HFFc6 (cell line): ENCODE measurements around the gene H6PD. TPM values are rescaled to one million over a fixed set of nuclear protein-coding genes. Genes with fewer than 3 reads are reported as not detected.

ENCODE experiments used
- DNase-seq: peaks from one replicate; pipeline ENCODE4 v3.0.0-alpha.2; 2018
- H3K27ac Mint-ChIP-seq: 2 replicates; pipeline ENCODE4 v1.8.0; 2020; ENCODE audit warnings: mild to moderate bottlenecking, mixed read lengths
- H3K27me3 Mint-ChIP-seq: 2 replicates; pipeline ENCODE4 v1.8.0; 2021; ENCODE audit warnings: mild to moderate bottlenecking, moderate library complexity, mixed read lengths; ENCODE audit not compliant: insufficient read depth
- H3K36me3 Mint-ChIP-seq: 2 replicates; pipeline ENCODE4 v1.8.0; 2021; ENCODE audit warnings: low read depth, mixed read lengths
- H3K4me1 Mint-ChIP-seq: 2 replicates; pipeline ENCODE4 v1.8.0; 2020; ENCODE audit warnings: low read depth, mixed read lengths
- H3K4me3 Mint-ChIP-seq: 2 replicates; pipeline ENCODE4 v1.8.0; 2020; ENCODE audit warnings: mild to moderate bottlenecking, moderate library complexity, mixed read lengths
- H3K9me3 Mint-ChIP-seq: 2 replicates; pipeline ENCODE4 v1.8.0; 2020; ENCODE audit warnings: mild to moderate bottlenecking, mixed read lengths
- CTCF ChIP-seq: fragments of 200-600 bp; sonication (generic); IDR thresholded peaks from 2 replicates; pipeline ENCODE4 v1.5.0; 2021; ENCODE audit warnings: antibody characterized with exemption, mild to moderate bottlenecking
- total RNA-seq, 6 experiments: library from RNA; stranded (reverse); fragmentation: NEBNext Ultra II Directional; extraction: Animal tissue kit (Norgen Biotek cat#: 25700); gene quantifications; 2 replicates in 1 of 6; 3 replicates in 5 of 6; pipeline ENCODE4 v1.2.3, GENCODE V29; 2021

H6PD gene
- total RNA-seq, 6 experiments from 2014 or later, result 14.6 to 19.6 (median 16.1) TPM

- peak; percentile 30 for DNase-seq
These were observed 46.7 kb downstream of the H6PD start for GRCh38 chr1:9281071-9281827.

GRCh38 chr1:9281908-9282695 lies 47.5 kb downstream of the H6PD start:
- DNase-seq, result no peak
- Mint-ChIP-seq H3K27ac (no peak overlapping the region; the same call in 1 of the 2 replicates), H3K36me3 (no peaks in the 10 kb centered on the region; the same call in 1 of the 2 replicates), H3K4me3 (no peak overlapping the region), H3K27me3 (peaks cover 6% of the 10 kb centered on the region), H3K4me1 (peaks cover 47% of the 10 kb centered on the region), H3K9me3 (peaks cover 3% of the 10 kb centered on the region; the same call in 1 of the 2 replicates)
- TF ChIP-seq CTCF, result no peak

More at GRCh38 chr1:9281071-9281827, 46.7 kb downstream of the H6PD start:
- Mint-ChIP-seq H3K4me1 (peaks cover 53% of the 10 kb centered on the region), H3K36me3 (no peaks in the 10 kb centered on the region; the same call in 1 of the 2 replicates), H3K4me3 (peak overlapping the region; percentile 81; the same call in 1 of the 2 replicates), H3K27me3 (peaks cover 6% of the 10 kb centered on the region), H3K9me3 (peaks cover 3% of the 10 kb centered on the region; the same call in 1 of the 2 replicates), H3K27ac (peak overlapping the region; percentile 91)
- no peak for TF ChIP-seq CTCF

- peaks cover 47% of the 10 kb centered on the region for H3K4me1 Mint-ChIP-seq
- DNase-seq, result no peak
- no peak for TF ChIP-seq CTCF
- H3K27me3 Mint-ChIP-seq, result peaks cover 6% of the 10 kb centered on the region
- no peak overlapping the region for H3K4me3 Mint-ChIP-seq
- H3K9me3 Mint-ChIP-seq, result peaks cover 3% of the 10 kb centered on the region; the same call in 1 of the 2 replicates
- H3K27ac Mint-ChIP-seq, result no peak overlapping the region
- H3K36me3 Mint-ChIP-seq, result no peaks in the 10 kb centered on the region; the same call in 1 of the 2 replicates
These were observed 48.1 kb downstream of the H6PD start for GRCh38 chr1:9282696-9282955.

- peaks cover 6% of the 10 kb centered on the region for H3K27me3 Mint-ChIP-seq
- no peak for DNase-seq
- no peak overlapping the region for H3K4me3 Mint-ChIP-seq
- peaks cover 43% of the 10 kb centered on the region for H3K4me1 Mint-ChIP-seq
- H3K36me3 Mint-ChIP-seq, result no peaks in the 10 kb centered on the region; the same call in 1 of the 2 replicates
- H3K27ac Mint-ChIP-seq, result no peak overlapping the region
- H3K9me3 Mint-ChIP-seq, result peaks cover 13% of the 10 kb centered on the region
- TF ChIP-seq CTCF, result no peak
These were observed 49.5 kb downstream of the H6PD start for GRCh38 chr1:9284061-9284460.

GRCh38 chr1:9286556-9286955 lies 52.0 kb downstream of the H6PD start:
- Mint-ChIP-seq H3K9me3 (peaks cover 14% of the 10 kb centered on the region), H3K27ac (no peak overlapping the region), H3K4me1 (peaks cover 37% of the 10 kb centered on the region), H3K27me3 (peaks cover 4% of the 10 kb centered on the region), H3K36me3 (no peaks in the 10 kb centered on the region; the same call in 1 of the 2 replicates), H3K4me3 (no peak overlapping the region)
- TF ChIP-seq CTCF, result no peak
- DNase-seq, result no peak
